Cardiac muscle cell (in vitro differentiated cells and primary cell): ENCODE data around the gene ITFG1. TPM values are rescaled to one million over a fixed set of nuclear protein-coding genes. Genes with fewer than 3 reads are reported as not detected.
"Not testable (repeated sequence)": the region's sequence is repeated elsewhere in the genome, so short reads cannot be mapped to it uniquely, and the experiment has no call there.

Experiments used
- DNase-seq, 2 donors: peaks; one replicate each; pipeline versions ENCODE4 v3.0.0 to v3.0.0-alpha.2; 2010 to 2017; ENCODE audit warnings: low read depth in 1 of 2, low spot score in 1 of 2
- H3K27ac ChIP-seq: fragments of 200-600 bp; sonication (generic); 2 replicates; pipeline ENCODE4 v1.5.1; 2016
- H3K27me3 ChIP-seq: fragments of 200-600 bp; sonication (generic); 2 replicates; pipeline ENCODE4 v1.6.0; 2016; ENCODE audit warnings: control low read depth
- H3K36me3 ChIP-seq: fragments of 200-600 bp; sonication (generic); 2 replicates; pipeline ENCODE4 v1.5.1; 2016; ENCODE audit warnings: control low read depth
- H3K4me1 ChIP-seq: fragments of 200-600 bp; sonication (generic); 2 replicates; pipeline ENCODE4 v1.8.1; 2017; ENCODE audit warnings: low read depth, mild to moderate bottlenecking, mixed run types
- H3K4me3 ChIP-seq: fragments of 200-600 bp; sonication (generic); 2 replicates; pipeline ENCODE4 v1.5.1; 2016; ENCODE audit warnings: mild to moderate bottlenecking
- H3K9me3 ChIP-seq: fragments of 200-600 bp; sonication (generic); 2 replicates; pipeline ENCODE4 v1.5.1; 2017; ENCODE audit warnings: low read depth, mild to moderate bottlenecking, control low read depth
- polyA plus RNA-seq: library from polyadenylated mRNA; unstranded; fragments of >200 nt; fragmentation: Nextera tagmentation; extraction: Ambion mirVana; gene quantifications from 2 replicates; pipeline ENCODE4 v1.2.1, GENCODE V29; 2016
- total RNA-seq: library from RNA; depleted of rRNA; stranded (reverse); fragments of >200 nt; gene quantifications from 2 replicates; pipeline ENCODE4 v1.2.3, GENCODE V29; 2016
- TF ChIP-seq, protein P1 (sequence below): IDR thresholded peaks from 2 replicates; pipeline ENCODE4 v1.5.1; 2012; ENCODE audit warnings: low read depth, mild to moderate bottlenecking, low read length

The ITFG1 gene
- total and polyA plus RNA-seq, 2 experiments from 2014 or later, result 44.5 to 118 TPM

GRCh38 chr16:47470810-47471209 lies 9.9 kb upstream of the ITFG1 start:
- no peaks in the 10 kb centered on the region for H3K36me3 ChIP-seq
- TF ChIP-seq, protein P1, sequence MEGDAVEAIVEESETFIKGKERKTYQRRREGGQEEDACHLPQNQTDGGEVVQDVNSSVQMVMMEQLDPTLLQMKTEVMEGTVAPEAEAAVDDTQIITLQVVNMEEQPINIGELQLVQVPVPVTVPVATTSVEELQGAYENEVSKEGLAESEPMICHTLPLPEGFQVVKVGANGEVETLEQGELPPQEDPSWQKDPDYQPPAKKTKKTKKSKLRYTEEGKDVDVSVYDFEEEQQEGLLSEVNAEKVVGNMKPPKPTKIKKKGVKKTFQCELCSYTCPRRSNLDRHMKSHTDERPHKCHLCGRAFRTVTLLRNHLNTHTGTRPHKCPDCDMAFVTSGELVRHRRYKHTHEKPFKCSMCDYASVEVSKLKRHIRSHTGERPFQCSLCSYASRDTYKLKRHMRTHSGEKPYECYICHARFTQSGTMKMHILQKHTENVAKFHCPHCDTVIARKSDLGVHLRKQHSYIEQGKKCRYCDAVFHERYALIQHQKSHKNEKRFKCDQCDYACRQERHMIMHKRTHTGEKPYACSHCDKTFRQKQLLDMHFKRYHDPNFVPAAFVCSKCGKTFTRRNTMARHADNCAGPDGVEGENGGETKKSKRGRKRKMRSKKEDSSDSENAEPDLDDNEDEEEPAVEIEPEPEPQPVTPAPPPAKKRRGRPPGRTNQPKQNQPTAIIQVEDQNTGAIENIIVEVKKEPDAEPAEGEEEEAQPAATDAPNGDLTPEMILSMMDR, result no peak

GRCh38 chr16:47470211-47470610 lies 9.3 kb upstream of the ITFG1 start:
- Histone ChIP-seq H3K4me3 (no peak overlapping the region), H3K9me3 (no peaks in the 10 kb centered on the region), H3K27ac (peak overlapping the region; percentile 91), H3K4me1 (peaks cover 60% of the 10 kb centered on the region), H3K36me3 (no peaks in the 10 kb centered on the region), H3K27me3 (no peaks in the 10 kb centered on the region)
- TF ChIP-seq, protein P1, result no peak
- no peak for DNase-seq

More at GRCh38 chr16:47470810-47471209, 9.9 kb upstream of the ITFG1 start:
- Histone ChIP-seq H3K4me3 (no peak overlapping the region), H3K4me1 (peaks cover 60% of the 10 kb centered on the region), H3K27me3 (no peaks in the 10 kb centered on the region), H3K9me3 (no peaks in the 10 kb centered on the region), H3K27ac (peak overlapping the region; percentile 91)
- peak in 1 of 2 donors; percentile 50 for DNase-seq

- Histone ChIP-seq H3K27me3 (no peaks in the 10 kb centered on the region), H3K4me3 (no peak overlapping the region), H3K9me3 (no peaks in the 10 kb centered on the region), H3K27ac (peak overlapping the region; percentile 91), H3K36me3 (no peaks in the 10 kb centered on the region), H3K4me1 (peaks cover 68% of the 10 kb centered on the region)
- TF ChIP-seq, protein P1, result no peak
- DNase-seq, result no peak
Measured at GRCh38 chr16:47469227-47469626, 8.4 kb upstream of the ITFG1 start.

GRCh38 chr16:47468070-47468689 lies 7.3 kb upstream of the ITFG1 start:
- DNase-seq, result peak; percentile 53 to 60
- not testable (repeated sequence) for H3K36me3 ChIP-seq, H3K27me3 ChIP-seq, H3K4me3 ChIP-seq, H3K9me3 ChIP-seq
- Histone ChIP-seq H3K27ac (peak overlapping the region; percentile 91), H3K4me1 (peaks cover 78% of the 10 kb centered on the region)

DNA sequence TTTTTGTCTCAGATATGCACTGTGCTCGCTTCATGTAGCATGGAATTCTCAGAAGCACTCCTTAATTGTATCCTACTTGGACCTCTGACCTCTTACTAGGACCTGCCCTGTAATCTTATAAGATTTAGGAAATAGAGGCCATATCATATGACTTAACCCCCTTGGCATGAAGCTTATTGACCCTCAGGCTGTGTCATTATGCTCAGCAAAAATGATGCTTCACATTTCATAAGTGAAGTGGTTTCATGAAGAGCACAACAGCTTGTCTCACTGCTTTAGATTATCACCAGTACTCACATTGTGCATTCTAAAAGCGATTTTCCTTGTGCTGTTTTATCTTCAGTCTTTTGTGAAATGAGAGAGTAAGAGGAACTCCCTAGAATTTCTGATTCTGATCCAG lies 6.6 kb upstream of the ITFG1 start:
- no peaks in the 10 kb centered on the region for H3K9me3 ChIP-seq
- TF ChIP-seq, protein P1, result no peak
- no peaks in the 10 kb centered on the region for H3K27me3 ChIP-seq
- H3K4me3 ChIP-seq, result no peak overlapping the region
- no peak for DNase-seq
- peak overlapping the region; percentile 91 for H3K27ac ChIP-seq
- peaks cover 85% of the 10 kb centered on the region for H3K4me1 ChIP-seq
- no peaks in the 10 kb centered on the region for H3K36me3 ChIP-seq

- TF ChIP-seq, protein P1, result no peak
- Histone ChIP-seq H3K4me3 (no peak overlapping the region), H3K9me3 (no peaks in the 10 kb centered on the region), H3K4me1 (peaks cover 82% of the 10 kb centered on the region), H3K36me3 (no peaks in the 10 kb centered on the region), H3K27me3 (no peaks in the 10 kb centered on the region), H3K27ac (peak overlapping the region; percentile 91)
- no peak for DNase-seq
Measured at GRCh38 chr16:47465919-47466630, 5.2 kb upstream of the ITFG1 start.
